ENCODE results near the gene ATP13A2.
A peak's percentile ranks its signal among the peaks of the same experiment; 100 is the strongest.

ATP13A2 gene

DNA sequence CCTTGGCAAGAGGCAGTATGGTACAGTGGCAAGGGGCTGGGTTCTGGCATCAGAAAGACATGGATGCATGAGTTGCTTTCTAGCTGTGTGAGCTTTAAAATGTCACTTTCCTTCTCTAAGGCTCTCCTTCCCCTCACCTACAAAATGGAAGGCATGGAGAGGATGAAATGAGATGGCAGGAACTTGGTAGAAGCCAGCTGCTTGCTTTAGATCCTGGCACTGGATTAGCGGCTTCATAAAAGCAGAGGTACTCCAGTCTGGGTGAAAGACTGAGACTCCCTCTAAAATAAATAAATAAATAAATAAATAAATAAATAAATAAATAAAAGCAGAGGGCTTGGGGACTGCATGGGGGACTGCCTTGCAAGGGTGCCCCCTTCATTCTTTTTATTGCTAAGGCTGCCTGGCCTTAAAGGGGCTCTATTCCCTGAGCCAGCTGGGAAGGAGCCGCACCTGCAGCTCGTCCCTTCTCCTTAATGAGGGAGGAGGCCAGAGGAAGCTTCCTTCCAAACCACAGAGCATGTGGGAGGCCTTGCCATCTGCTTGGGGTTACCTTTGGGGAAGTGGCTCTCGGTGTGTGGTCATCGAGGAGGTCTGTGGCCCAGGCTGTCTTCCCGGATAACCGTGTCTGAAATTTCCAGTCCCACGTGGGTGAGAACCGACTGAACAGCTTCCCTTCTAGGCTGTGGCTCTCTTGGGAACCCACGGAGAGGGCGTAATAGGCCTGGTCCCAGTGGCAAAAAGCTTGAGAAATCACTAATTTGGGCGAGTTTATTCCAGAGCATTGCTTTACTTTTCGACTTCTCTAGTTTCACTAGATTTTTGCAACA, 2.0 kb upstream of the ATP13A2 start:
- TF ChIP-seq, protein P1, sequence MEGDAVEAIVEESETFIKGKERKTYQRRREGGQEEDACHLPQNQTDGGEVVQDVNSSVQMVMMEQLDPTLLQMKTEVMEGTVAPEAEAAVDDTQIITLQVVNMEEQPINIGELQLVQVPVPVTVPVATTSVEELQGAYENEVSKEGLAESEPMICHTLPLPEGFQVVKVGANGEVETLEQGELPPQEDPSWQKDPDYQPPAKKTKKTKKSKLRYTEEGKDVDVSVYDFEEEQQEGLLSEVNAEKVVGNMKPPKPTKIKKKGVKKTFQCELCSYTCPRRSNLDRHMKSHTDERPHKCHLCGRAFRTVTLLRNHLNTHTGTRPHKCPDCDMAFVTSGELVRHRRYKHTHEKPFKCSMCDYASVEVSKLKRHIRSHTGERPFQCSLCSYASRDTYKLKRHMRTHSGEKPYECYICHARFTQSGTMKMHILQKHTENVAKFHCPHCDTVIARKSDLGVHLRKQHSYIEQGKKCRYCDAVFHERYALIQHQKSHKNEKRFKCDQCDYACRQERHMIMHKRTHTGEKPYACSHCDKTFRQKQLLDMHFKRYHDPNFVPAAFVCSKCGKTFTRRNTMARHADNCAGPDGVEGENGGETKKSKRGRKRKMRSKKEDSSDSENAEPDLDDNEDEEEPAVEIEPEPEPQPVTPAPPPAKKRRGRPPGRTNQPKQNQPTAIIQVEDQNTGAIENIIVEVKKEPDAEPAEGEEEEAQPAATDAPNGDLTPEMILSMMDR (IDR thresholded peaks at IDR 0.05; ENCODE audit: low read depth, low read length, missing control alignments): no peak
- no peak for DNase-seq (ENCODE audit: low read depth)
- no peak overlapping the region for H3K4me3 ChIP-seq (ENCODE audit: low read depth, low read length)

DNA sequence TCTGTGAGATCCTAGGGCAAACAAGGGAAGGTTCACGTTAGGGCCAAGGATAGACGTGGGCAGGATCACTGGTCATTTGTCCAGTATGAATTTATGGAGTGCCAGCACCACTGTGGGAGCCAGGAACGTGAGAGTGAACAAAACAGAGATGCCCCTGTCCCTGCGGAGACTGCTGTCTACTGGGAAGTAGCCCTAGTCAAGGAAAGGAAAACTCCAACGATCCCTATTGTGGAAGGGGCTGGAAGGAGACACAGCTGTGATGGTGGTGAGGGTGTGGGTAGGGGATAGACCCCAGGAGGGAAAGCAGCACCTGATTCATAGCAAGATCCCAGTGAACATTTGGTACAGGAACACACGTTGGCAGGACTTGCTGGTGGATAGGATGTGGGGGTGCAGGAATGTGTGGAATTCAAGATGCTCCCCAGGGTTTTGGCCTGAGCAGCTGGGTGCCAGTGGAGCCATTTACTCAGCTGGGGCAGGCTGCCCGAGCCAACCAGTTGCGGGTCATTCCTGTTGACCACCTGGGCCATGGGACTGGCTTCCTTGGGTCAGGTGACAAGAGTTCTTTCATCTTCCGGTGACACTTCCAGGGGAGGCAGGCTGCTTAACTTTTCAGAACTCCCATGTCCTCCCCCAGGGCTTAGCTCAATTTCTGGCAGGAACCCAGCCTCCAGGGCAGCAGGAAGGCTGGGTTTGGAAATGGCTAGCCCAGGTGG, 1.2 kb upstream of the ATP13A2 start:
- H3K4me3 ChIP-seq (ENCODE audit: low read depth, low read length): no peak overlapping the region
- DNase-seq (ENCODE audit: low read depth): no peak

GRCh38 chr1:17011092-17011438, 663 bp downstream of the ATP13A2 start:
- no peak for DNase-seq (ENCODE audit: low read depth)
- TF ChIP-seq, protein P1 (IDR thresholded peaks at IDR 0.05; ENCODE audit: low read depth, low read length, missing control alignments): no peak
- H3K4me3 ChIP-seq (ENCODE audit: low read depth, low read length): peak overlapping the region; percentile 86

More for the DNA sequence above, 1.2 kb upstream of the ATP13A2 start:
- TF ChIP-seq, protein P1 (IDR thresholded peaks at IDR 0.05; ENCODE audit: low read depth, low read length, missing control alignments): no peak

- DNase-seq (ENCODE audit: low read depth): no peak
- TF ChIP-seq, protein P1 (IDR thresholded peaks at IDR 0.05; ENCODE audit: low read depth, low read length, missing control alignments): no peak
- H3K4me3 ChIP-seq (ENCODE audit: low read depth, low read length): no peak overlapping the region
These were observed 2.0 kb downstream of the ATP13A2 start for GRCh38 chr1:17009706-17010105.

- H3K4me3 ChIP-seq (ENCODE audit: low read depth, low read length): no peak overlapping the region
- TF ChIP-seq, protein P1 (IDR thresholded peaks at IDR 0.05; ENCODE audit: low read depth, low read length, missing control alignments): no peak
- no peak for DNase-seq (ENCODE audit: low read depth)
These were observed 3.4 kb downstream of the ATP13A2 start for GRCh38 chr1:17008208-17008855.

DNA sequence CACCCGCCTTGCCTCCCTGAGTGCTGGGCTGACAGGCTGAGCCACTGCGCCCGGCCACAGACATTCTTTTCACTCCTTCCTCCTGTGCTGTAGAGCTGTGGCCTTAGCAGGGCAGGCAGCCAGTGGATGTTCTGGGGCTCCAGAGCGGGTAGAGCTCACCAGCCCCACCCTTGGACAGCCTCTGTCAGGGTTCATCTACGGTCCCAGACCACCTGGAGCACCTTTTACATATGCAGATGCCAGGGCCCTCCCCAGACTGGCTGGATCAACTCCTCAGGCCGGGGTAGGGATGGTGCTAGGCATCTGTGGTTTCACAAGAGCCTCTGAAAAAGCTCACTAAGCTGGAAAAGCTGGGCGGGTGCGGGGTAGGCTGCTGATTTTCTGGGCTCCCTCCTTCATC, 4.6 kb downstream of the ATP13A2 start:
- no peak overlapping the region for H3K4me3 ChIP-seq (ENCODE audit: low read depth, low read length)
- TF ChIP-seq, protein P1 (IDR thresholded peaks at IDR 0.05; ENCODE audit: low read depth, low read length, missing control alignments): no peak
- DNase-seq (ENCODE audit: low read depth): no peak

Data from GM12864 (cell line).